GM23338 (cell line): Measurements from ENCODE around the gene THADA.

ENCODE experiments used
- CREB1 ChIP-seq: fragments of 250-450 bp; sonication (Bioruptor Pico); IDR thresholded peaks from 2 replicates; pipeline ENCODE4 v1.5.0; 2020; ENCODE audit warnings: low read depth, mild to moderate bottlenecking, moderate library complexity
- EZH2 ChIP-seq: fragments of 200-600 bp; sonication (generic); IDR thresholded peaks from one replicate; pipeline ENCODE4 v1.8.0; 2017; ENCODE audit warnings: antibody characterized with exemption, mild to moderate bottlenecking, low read depth; ENCODE audit not compliant: unreplicated experiment
- EZH2phosphoT487 ChIP-seq: fragments of 200-600 bp; sonication (generic); IDR thresholded peaks from one replicate; pipeline ENCODE4 v1.8.1; 2018; ENCODE audit warnings: antibody characterized with exemption; ENCODE audit not compliant: unreplicated experiment
- JUNB ChIP-seq: IDR thresholded peaks from one replicate; pipeline ENCODE4 v1.6.1; 2016; ENCODE audit warnings: antibody characterized with exemption; ENCODE audit not compliant: unreplicated experiment
- POLR2AphosphoS5 ChIP-seq: IDR thresholded peaks from 2 replicates; pipeline ENCODE4 v1.6.1; 2016; ENCODE audit warnings: antibody characterized with exemption, low read depth
- TF ChIP-seq, protein P1 (sequence below), 2 experiments: fragments of 200-600 bp in 1 of 2; sonication (generic) in 1 of 2; conservative IDR thresholded peaks; 2 replicates each; pipeline versions ENCODE4 v1.5.1 to v1.6.1; 2016 to 2017; ENCODE audit warnings: antibody characterized with exemption in 2 of 2, low read depth in 2 of 2, mild to moderate bottlenecking in 2 of 2, moderate library complexity in 1 of 2
- TF ChIP-seq, protein P2 (sequence below): IDR thresholded peaks from one replicate; pipeline ENCODE4 v1.6.1; 2018; ENCODE audit warnings: antibody characterized with exemption; ENCODE audit not compliant: unreplicated experiment

DNA sequence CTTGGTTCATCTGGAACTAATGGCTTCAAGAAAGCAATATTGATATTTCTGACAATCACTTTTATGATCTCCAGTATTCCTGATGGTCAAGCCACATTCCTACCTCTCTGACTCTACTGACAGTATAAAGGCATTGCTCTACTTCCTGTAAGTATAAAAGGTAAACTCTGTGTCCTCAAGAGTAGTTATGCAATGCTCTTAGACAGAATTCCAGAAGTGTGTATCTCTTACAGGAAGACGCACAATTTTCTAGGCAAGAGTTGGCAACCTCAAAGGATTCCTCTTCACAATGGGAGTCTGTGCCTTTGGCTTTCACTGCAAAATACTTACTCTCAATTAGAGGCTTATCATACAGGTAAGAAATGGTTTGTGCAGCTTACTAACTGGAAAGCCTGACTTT lies 100.1 kb downstream of the THADA start:
- TF ChIP-seq, protein P1, sequence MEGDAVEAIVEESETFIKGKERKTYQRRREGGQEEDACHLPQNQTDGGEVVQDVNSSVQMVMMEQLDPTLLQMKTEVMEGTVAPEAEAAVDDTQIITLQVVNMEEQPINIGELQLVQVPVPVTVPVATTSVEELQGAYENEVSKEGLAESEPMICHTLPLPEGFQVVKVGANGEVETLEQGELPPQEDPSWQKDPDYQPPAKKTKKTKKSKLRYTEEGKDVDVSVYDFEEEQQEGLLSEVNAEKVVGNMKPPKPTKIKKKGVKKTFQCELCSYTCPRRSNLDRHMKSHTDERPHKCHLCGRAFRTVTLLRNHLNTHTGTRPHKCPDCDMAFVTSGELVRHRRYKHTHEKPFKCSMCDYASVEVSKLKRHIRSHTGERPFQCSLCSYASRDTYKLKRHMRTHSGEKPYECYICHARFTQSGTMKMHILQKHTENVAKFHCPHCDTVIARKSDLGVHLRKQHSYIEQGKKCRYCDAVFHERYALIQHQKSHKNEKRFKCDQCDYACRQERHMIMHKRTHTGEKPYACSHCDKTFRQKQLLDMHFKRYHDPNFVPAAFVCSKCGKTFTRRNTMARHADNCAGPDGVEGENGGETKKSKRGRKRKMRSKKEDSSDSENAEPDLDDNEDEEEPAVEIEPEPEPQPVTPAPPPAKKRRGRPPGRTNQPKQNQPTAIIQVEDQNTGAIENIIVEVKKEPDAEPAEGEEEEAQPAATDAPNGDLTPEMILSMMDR (conservative IDR thresholded peaks at IDR 0.05; ENCODE audit: low read depth in 2 of 2), result no peak
- TF ChIP-seq JUNB, result no peak
- TF ChIP-seq EZH2phosphoT487, result no peak
- no peak for TF ChIP-seq EZH2
- no peak for TF ChIP-seq CREB1 (CRISPR knock-in tag)
- TF ChIP-seq POLR2AphosphoS5, result no peak
- TF ChIP-seq, protein P2, sequence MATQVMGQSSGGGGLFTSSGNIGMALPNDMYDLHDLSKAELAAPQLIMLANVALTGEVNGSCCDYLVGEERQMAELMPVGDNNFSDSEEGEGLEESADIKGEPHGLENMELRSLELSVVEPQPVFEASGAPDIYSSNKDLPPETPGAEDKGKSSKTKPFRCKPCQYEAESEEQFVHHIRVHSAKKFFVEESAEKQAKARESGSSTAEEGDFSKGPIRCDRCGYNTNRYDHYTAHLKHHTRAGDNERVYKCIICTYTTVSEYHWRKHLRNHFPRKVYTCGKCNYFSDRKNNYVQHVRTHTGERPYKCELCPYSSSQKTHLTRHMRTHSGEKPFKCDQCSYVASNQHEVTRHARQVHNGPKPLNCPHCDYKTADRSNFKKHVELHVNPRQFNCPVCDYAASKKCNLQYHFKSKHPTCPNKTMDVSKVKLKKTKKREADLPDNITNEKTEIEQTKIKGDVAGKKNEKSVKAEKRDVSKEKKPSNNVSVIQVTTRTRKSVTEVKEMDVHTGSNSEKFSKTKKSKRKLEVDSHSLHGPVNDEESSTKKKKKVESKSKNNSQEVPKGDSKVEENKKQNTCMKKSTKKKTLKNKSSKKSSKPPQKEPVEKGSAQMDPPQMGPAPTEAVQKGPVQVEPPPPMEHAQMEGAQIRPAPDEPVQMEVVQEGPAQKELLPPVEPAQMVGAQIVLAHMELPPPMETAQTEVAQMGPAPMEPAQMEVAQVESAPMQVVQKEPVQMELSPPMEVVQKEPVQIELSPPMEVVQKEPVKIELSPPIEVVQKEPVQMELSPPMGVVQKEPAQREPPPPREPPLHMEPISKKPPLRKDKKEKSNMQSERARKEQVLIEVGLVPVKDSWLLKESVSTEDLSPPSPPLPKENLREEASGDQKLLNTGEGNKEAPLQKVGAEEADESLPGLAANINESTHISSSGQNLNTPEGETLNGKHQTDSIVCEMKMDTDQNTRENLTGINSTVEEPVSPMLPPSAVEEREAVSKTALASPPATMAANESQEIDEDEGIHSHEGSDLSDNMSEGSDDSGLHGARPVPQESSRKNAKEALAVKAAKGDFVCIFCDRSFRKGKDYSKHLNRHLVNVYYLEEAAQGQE, result no peak
